Mesodermal cell (in vitro differentiated cells): ENCODE measurements around the gene CCDC136.

Experiments used
- H3K27ac ChIP-seq: 2 replicates; pipeline ENCODE4 v1.7.0; 2013; ENCODE audit warnings: mild to moderate bottlenecking, low read depth, low read length, moderate library complexity; ENCODE audit not compliant: severe bottlenecking
- H3K36me3 ChIP-seq: 2 replicates; pipeline ENCODE4 v1.7.1; 2013; ENCODE audit warnings: mild to moderate bottlenecking, low read length, moderate library complexity; ENCODE audit not compliant: control insufficient read depth, insufficient read depth
- H3K4me1 ChIP-seq: one replicate; pipeline ENCODE4 v1.7.1; 2013; ENCODE audit warnings: mild to moderate bottlenecking, low read length; ENCODE audit not compliant: insufficient read depth, control insufficient read depth, poor library complexity, severe bottlenecking
- H3K4me3 ChIP-seq: 2 replicates; pipeline ENCODE4 v1.7.0; 2013; ENCODE audit warnings: low read length, control low read depth, mild to moderate bottlenecking; ENCODE audit not compliant: insufficient read depth, poor library complexity, severe bottlenecking; ENCODE audit errors: extremely low read depth
- H3K9me3 ChIP-seq: 2 replicates; pipeline ENCODE4 v1.7.1; 2013; ENCODE audit warnings: mild to moderate bottlenecking, low read length, moderate library complexity; ENCODE audit not compliant: control insufficient read depth
- WGBS, 2 experiments: methylation state at CpG; one replicate each; pipeline ENCODE4 v1.1.5; 2013; ENCODE audit warnings: missing lambda C conversion rate in 2 of 2; ENCODE audit not compliant: insufficient coverage in 2 of 2; 5-methylcytosine and 5-hydroxymethylcytosine counted together

Gene CCDC136

DNA sequence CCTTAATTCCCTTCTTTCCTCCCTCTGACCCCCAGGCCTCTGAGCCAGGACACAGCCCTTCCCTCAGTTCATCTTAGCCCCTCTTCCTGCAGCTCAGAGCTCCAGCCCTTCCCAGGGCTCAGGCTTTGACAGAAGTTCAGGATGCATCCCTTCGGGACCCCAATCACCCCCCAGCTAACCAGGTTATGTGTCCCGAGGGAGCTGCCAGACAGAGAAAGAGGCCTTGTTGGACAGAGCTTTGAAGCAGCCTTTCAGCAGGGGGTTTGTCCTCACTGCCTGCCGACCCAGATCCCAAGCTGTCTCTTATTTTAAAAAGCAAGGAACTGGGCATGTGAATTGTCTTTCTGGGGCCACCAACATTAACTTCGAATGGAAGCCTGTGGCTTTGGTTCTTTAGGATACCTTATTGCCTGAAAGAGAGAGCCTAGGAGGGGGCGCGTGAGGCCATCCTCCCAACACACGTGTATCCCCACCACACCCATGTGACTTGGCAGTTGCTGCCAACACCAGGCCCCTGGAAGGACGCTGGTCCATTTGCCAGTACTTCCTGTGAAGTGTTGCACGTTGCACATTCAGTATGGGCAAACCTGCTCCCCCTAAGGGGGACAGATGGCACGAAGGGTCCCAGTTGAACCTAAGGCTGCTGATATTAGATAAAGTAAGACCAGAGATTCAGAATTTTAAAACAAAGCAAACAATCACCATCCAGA is 858 bp downstream of the CCDC136 start:
- Histone ChIP-seq H3K9me3 (no peaks in the 10 kb centered on the region), H3K27ac (no peak overlapping the region), H3K36me3 (peaks cover 27% of the 10 kb centered on the region), H3K4me3 (peak overlapping the region; percentile 78), H3K4me1 (peaks cover 24% of the 10 kb centered on the region)
- 53 to 55% methylated on average over 7 of the region's 10 CpGs for WGBS, 2 experiments

DNA sequence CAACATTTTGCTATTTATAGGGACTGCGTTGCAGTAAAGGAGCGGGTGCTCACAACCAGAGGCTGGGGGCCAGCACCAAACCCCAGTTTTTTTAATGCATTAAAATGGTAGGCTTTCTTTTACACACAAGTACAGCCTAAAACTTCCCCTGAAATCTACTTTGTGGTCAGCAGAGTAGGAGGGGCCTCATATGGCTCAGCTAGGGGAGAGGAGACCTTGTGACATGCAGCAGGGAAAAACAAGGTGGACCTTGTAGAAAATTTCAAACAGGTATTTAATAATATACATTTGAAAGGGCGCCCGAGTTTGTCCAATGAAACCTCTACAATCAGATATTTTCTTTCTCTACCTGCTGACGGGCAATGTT is 1.4 kb downstream of the CCDC136 start:
- no peak overlapping the region for H3K4me3 ChIP-seq
- no CpG with 5 or more reads among the region's 5 CpGs for WGBS, 2 experiments
- peaks cover 24% of the 10 kb centered on the region for H3K4me1 ChIP-seq
- H3K9me3 ChIP-seq, result no peaks in the 10 kb centered on the region
- peaks cover 29% of the 10 kb centered on the region for H3K36me3 ChIP-seq
- H3K27ac ChIP-seq, result no peak overlapping the region

DNA sequence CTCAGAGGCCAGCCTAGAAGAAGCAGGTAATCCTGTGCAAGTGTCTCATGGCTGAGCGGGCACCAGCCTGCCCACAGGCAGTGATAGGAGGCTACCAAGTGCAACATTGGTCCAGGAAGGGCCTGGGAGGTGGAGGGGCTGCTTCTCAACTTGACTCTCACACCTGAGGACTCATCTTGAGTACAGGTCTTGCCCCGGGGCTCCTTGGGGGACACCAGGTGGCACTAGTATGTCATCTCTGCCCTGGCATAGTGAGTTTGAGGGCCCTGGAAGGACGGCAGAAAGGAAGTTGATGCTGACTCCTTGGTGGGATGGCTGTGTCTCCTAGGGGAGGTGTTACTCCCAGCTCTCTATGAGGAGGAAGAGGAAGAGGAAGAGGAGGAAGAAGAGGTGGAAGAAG is 2.3 kb downstream of the CCDC136 start:
- Histone ChIP-seq H3K4me3 (no peak overlapping the region), H3K9me3 (no peaks in the 10 kb centered on the region), H3K36me3 (peaks cover 29% of the 10 kb centered on the region), H3K4me1 (peaks cover 24% of the 10 kb centered on the region), H3K27ac (no peak overlapping the region)
- 61 to 79% methylated on average over 2 to 3 of the region's 3 CpGs for WGBS, 2 experiments

DNA sequence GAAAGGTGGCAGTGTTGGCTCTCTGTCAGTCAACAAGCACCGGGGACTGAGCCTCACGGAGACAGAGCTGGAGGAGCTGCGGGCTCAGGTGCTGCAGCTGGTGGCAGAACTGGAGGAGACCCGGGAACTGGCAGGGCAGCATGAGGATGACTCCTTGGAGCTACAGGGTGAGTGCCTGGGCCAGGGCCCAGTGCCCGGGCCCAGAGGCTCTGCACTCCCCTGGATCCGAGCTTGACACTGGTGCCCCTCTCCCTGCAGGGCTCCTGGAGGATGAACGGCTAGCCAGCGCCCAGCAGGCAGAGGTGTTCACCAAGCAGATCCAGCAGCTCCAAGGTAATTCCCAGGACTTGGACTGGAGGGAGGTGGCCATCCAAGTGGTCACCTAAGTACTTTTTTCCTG is 2.7 kb downstream of the CCDC136 start:
- H3K36me3 ChIP-seq, result peaks cover 29% of the 10 kb centered on the region
- no peak overlapping the region for H3K4me3 ChIP-seq
- 96 to 97% methylated on average over 8 of the region's 8 CpGs for WGBS, 2 experiments
- H3K27ac ChIP-seq, result no peak overlapping the region
- peaks cover 24% of the 10 kb centered on the region for H3K4me1 ChIP-seq
- H3K9me3 ChIP-seq, result no peaks in the 10 kb centered on the region

DNA sequence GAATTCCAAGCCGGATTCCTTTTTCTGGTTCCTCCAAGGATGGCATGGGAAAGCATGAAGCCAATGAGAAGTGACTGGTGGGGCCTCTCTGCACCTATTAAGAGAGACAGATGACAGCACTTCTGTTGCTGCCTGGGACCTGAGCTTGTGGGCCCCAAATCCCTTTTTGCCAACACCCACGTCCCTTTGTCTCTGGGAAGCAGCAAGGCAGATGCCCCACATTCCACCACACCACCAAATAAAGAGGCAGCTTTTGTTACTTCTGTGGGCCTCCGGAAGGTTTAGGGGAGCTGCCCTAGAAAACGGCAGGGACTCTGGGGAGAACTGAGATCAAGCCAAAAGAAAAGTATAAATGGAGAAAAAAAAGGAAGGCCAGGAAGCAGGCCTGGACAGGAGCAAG is 3.4 kb downstream of the CCDC136 start:
- Histone ChIP-seq H3K9me3 (no peaks in the 10 kb centered on the region), H3K27ac (no peak overlapping the region), H3K36me3 (peaks cover 29% of the 10 kb centered on the region), H3K4me3 (no peak overlapping the region), H3K4me1 (peaks cover 24% of the 10 kb centered on the region)
- 79 to 82% methylated on average over 3 to 4 of the region's 4 CpGs for WGBS, 2 experiments

DNA sequence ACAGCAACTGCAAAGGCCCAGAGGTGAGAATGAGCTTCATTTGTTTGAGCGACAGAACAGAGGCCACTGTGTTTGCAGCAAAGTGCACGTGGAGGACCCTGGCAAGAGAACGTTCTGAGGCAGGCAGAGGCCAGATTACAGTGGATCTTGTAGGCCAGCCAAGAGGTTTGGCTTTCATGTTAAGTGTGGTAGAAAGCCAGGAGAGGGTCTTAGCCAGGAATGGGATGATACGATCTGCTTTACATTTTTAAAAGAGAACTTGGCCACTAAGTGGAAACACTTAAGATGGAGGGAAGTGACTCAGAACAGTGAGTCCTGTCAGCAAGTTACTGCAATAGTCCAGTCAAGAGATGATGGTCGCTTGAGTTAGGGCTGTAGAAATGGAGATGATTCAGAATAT is 4.6 kb downstream of the CCDC136 start:
- 90 to 91% methylated on average over 4 of the region's 5 CpGs for WGBS, 2 experiments
- Histone ChIP-seq H3K9me3 (no peaks in the 10 kb centered on the region), H3K4me3 (no peak overlapping the region), H3K36me3 (peaks cover 36% of the 10 kb centered on the region), H3K4me1 (peaks cover 24% of the 10 kb centered on the region), H3K27ac (peak overlapping the region; percentile 45)

DNA sequence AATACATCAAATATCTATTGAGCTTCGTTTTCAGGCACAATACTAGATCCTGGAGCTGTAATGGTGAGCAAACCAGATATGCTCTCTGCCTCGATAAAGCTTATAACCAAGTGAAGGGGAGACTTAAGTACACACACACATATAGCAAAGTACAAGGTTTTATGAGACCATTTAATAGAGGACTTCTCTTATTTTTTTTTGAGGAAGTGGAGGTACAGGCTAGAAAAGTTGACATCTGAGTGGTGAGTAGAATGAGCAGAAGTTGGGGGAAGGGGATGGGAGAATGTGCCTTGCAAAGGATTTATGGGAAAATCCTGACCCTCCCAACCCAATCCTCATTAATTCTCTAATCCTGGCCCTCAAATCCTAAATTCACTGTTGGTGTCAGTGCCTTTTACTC is 7.7 kb downstream of the CCDC136 start:
- peaks cover 45% of the 10 kb centered on the region for H3K36me3 ChIP-seq
- peaks cover 12% of the 10 kb centered on the region for H3K4me1 ChIP-seq
- H3K4me3 ChIP-seq, result no peak overlapping the region
- WGBS, 2 experiments, result no CpG with 5 or more reads among the region's 2 CpGs
- no peaks in the 10 kb centered on the region for H3K9me3 ChIP-seq
- H3K27ac ChIP-seq, result no peak overlapping the region

DNA sequence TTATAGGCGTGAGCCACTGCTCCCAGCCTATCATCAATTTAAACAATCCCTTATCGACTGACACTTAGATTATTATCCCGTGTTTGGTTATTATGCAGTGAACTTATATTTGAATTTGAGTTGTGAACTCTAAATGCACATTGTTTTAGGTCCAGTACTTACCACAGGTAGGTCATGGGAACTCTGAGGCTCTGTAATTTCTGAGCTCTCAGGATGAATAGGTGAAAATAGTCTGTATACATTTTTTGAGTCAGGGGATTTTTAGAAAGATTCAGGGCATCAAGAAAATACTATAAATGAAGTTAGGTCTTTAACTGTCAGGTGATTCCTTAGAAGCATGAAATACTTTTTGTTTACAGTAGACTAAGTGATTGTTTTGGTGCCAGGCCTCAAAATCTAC is 8.8 kb downstream of the CCDC136 start:
- Histone ChIP-seq H3K27ac (no peak overlapping the region), H3K4me1 (peaks cover 12% of the 10 kb centered on the region), H3K9me3 (no peaks in the 10 kb centered on the region), H3K4me3 (no peak overlapping the region), H3K36me3 (peaks cover 46% of the 10 kb centered on the region)
- 93 to 100% methylated on average over 1 to 3 of the region's 3 CpGs for WGBS, 2 experiments

DNA sequence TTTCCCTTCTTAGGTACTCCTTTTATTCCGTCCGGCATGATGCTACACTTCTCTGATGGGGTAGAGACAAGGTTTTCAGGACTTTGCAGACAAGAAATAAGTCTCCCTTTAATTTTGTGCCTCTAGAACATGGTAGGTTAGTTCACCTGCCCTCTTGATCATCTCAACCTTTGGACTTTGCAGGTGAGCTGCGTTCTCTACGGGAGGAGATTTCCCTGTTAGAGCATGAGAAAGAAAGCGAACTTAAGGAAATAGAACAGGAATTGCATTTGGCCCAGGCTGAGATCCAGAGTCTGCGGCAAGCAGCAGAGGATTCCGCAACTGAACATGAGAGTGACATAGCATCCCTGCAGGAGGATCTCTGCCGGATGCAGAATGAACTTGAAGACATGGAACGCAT is 9.2 kb downstream of the CCDC136 start:
- Histone ChIP-seq H3K36me3 (peaks cover 48% of the 10 kb centered on the region), H3K4me1 (peaks cover 10% of the 10 kb centered on the region), H3K4me3 (no peak overlapping the region), H3K27ac (no peak overlapping the region), H3K9me3 (no peaks in the 10 kb centered on the region)
- WGBS, 2 experiments, result 97% methylated on average over 7 of the region's 9 CpGs

DNA sequence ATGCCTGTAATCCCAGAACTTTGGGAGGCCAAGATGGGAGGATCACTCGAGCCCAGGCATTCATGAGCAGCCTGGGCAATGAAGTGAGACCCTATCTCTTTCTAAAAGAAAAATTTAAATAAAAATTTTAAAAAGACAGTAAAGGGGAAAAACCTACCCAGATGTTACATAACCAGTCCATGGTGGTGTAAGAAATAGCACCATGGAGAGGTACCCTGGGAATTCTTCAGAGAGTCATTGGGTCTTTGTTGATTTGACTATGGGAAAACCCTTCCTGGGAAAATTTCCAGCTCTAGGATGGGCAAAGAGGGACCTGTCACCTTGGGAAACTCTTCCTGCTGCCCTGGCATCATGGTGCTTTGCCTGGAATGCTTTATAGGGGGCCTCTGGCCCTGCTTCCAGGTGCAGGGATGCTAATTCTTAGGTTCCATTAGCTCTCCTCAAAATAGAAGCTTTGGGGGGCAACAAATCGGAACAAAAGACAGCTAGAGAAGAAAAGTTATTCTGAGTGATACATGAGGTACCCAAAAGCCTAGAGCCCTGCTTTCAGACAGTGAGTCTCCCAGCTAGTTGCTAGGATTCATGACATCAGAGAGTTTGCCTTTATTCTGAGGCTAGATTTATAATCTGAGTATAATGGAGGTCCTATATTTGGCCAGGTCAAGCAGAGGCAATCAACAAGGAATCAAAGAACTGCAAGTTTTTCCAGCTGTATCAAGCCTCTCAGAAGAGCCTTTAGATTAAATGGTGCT is 10.1 kb downstream of the CCDC136 start:
- peaks cover 56% of the 10 kb centered on the region for H3K36me3 ChIP-seq
- H3K4me3 ChIP-seq, result no peak overlapping the region
- H3K9me3 ChIP-seq, result no peaks in the 10 kb centered on the region
- peaks cover 6% of the 10 kb centered on the region for H3K4me1 ChIP-seq
- H3K27ac ChIP-seq, result no peak overlapping the region
- WGBS, 2 experiments, result 90 to 91% methylated on average over 1 of the region's 2 CpGs

DNA sequence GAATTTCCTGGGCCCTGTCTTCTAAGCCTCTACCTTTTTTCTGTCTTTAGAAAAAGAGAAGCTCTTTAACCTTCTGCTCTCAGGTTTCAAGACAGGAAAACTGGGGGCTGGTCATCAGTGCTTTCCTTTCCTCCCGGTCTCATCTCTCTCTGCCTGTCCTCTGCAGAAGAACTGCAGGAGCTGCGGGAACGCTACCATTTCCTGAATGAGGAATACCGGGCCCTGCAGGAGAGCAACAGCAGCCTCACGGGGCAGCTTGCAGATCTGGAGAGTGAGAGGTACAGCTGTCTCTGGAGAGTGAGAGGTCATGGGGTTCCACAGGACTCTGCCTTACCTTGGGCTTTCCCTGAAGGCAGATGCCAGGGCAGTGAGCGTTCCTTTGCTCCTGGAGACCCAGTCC is 12.7 kb downstream of the CCDC136 start:
- Histone ChIP-seq H3K27ac (no peak overlapping the region), H3K9me3 (no peaks in the 10 kb centered on the region), H3K4me3 (no peak overlapping the region), H3K36me3 (peaks cover 71% of the 10 kb centered on the region), H3K4me1 (peaks cover 6% of the 10 kb centered on the region)
- WGBS, 2 experiments, result 55 to 75% methylated on average over 3 of the region's 6 CpGs
